ENCODE data around the gene NOP9.

NOP9 gene

DNA sequence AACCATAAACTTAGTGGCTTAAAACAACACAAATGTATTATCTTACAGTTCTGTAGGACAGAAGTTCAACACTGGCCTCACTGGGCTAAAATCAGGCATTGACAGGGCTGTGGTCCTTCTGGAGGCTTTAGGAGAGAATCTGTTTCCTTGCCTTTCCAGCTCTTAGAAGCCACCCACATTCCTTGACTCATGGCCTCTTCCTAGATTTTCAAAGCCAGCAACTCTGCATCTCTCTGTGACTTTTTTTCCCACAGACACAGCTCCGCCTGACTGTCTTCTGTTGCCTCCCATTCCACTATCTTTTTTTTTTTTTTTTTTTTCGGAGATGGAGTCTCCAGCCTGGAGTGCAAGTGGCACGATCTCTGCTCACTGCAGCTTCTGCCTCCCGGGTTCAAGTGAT is 56.6 kb downstream of the NOP9 start:
- DNase-seq = no peak

Data from stimulated activated CD4-positive, alpha-beta T cell treated with anti-CD3 and anti-CD28 coated beads, Interleukin-15, amount 100 ng/mL, for 24 hours (primary cell).